Measurements from ENCODE around the gene FSTL5. TPM values are rescaled to one million over a fixed set of nuclear protein-coding genes. Genes with fewer than 3 reads are reported as not detected.

Gene FSTL5
- total RNA-seq, 1 experiment from 2014 or later: not detected

GRCh38 chr4:161658676-161659075 is 505.1 kb downstream of the FSTL5 start:
- Histone ChIP-seq H3K56ac (ENCODE audit: insufficient read length, low read depth, low read length) (no peak overlapping the region), H2AFZ (ENCODE audit: low read length) (no peak overlapping the region), H3K27ac (ENCODE audit: insufficient read length, low read depth, low read length) (no peak overlapping the region), H4K91ac (ENCODE audit: insufficient read length, low read depth, low read length) (no peak overlapping the region), H2BK12ac (ENCODE audit: insufficient read length, low read depth, low read length) (no peak overlapping the region), H3K79me1 (ENCODE audit: insufficient read depth, low read depth, low read length, poor library complexity, severe bottlenecking) (no peaks in the 10 kb centered on the region), H2BK20ac (ENCODE audit: low read depth, low read length, poor library complexity, severe bottlenecking) (no peak overlapping the region), H3K4ac (ENCODE audit: low read depth, low read length) (no peak overlapping the region), H3K4me2 (ENCODE audit: insufficient read depth, insufficient read length, low read length) (no peak overlapping the region), H3K18ac (ENCODE audit: insufficient read length, low read depth, low read length) (no peak overlapping the region), H4K20me1 (ENCODE audit: control insufficient read depth, insufficient read depth, insufficient read length) (no peaks in the 10 kb centered on the region), H2BK120ac (ENCODE audit: low read depth, low read length, poor library complexity, severe bottlenecking) (no peak overlapping the region), H3K23ac (ENCODE audit: insufficient read length, low read depth, low read length) (no peak overlapping the region), H3K9me3 (ENCODE audit: control insufficient read depth, low read depth, low read length) (no peaks in the 10 kb centered on the region), H3K79me2 (ENCODE audit: insufficient read depth, low read length) (no peaks in the 10 kb centered on the region), H2AK5ac (ENCODE audit: insufficient read length, low read length) (no peak overlapping the region), H3K14ac (ENCODE audit: insufficient read depth, low read length) (no peak overlapping the region), H3T11ph (ENCODE audit: low read length) (no peak overlapping the region), H4K5ac (ENCODE audit: insufficient read length, low read depth, low read length) (no peak overlapping the region), H2BK15ac (ENCODE audit: low read depth, low read length) (no peak overlapping the region), H3K4me1 (ENCODE audit: insufficient read depth, low read length) (no peaks in the 10 kb centered on the region), H3K23me2 (ENCODE audit: insufficient read length, low read depth, low read length, poor library complexity, severe bottlenecking) (no peaks in the 10 kb centered on the region), H3K27me3 (ENCODE audit: insufficient read depth, low read length) (no peaks in the 10 kb centered on the region), H2BK5ac (ENCODE audit: insufficient read length, low read length) (no peak overlapping the region), H3K9ac (ENCODE audit: extremely low read depth, insufficient read length, low read length) (no peak overlapping the region), H4K8ac (replicated peaks; ENCODE audit: insufficient read length, low read depth, low read length) (no peak overlapping the region)
- TF ChIP-seq CTCF (conservative IDR thresholded peaks at IDR 0.05): no peak
- Mint-ChIP-seq H3K27me3 (ENCODE audit: low read depth) (no peaks in the 10 kb centered on the region; the same call in 1 of the 2 replicates), H3K4me3 (no peak overlapping the region), H3K4me1 (peaks cover 0 to 4% of the 10 kb centered on the region in 2 experiments; a peak in 1 of 4 replicates), H3K36me3 (ENCODE audit: insufficient read depth in 1 of 3, low read depth in 3 of 3) (no peaks in the 10 kb centered on the region), H3K27ac (no peak overlapping the region), H3K9me3 (no peaks in the 10 kb centered on the region)
- no peak for DNase-seq
- no CpG with 5 or more reads among the region's 2 CpGs for WGBS (ENCODE audit: extremely low coverage, insufficient read length, low lambda C conversion rate)

Measured in H9 (cell line).